HG03520 (cell line): ENCODE measurements around the gene NFKB2.

ENCODE experiments used
- ATAC-seq: cut with Tn5 transposase; IDR thresholded peaks from one replicate; pipeline ENCODE4 v1.9.1; 2021; ENCODE audit warnings: mild to moderate bottlenecking, moderate library complexity; ENCODE audit not compliant: unreplicated experiment

The NFKB2 gene

GRCh38 chr10:102395400-102396316 lies at the start of gene NFKB2:
Gene NFKB2, plus strand, starts transcription at chr10:102395705. Its CDS starts 255 bp downstream, at chr10:102395960.
- no peak for ATAC-seq

DNA sequence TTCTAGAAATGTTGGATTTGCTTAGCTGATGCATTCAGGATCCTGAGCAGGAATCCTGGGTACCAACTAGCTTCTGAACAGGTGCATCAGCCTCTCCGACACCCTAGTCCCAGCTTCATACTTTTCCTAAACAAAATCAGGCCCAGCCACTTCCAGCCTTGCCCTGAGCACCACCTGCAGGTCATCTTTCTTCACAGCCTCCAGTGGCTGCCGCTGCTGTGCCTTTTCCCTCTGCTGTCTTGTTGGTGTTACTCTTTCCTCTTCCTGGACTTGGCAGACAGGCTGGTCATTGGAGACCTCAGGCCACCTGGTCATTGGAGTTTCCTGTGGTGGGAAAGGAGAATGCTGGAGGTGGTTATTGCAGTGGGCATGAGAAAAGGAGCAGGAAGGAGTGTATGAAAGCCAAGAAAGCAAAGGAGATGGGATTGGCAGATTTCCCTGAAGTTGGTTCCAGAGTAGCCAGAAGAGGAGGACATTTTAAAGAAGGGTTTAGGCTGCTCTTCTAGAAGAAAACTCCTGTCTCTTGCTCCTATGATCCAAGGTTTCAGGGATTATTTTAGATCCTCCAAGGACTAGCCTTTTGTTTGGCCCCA lies 48.2 kb upstream of the NFKB2 start:
- ATAC-seq = no peak

DNA sequence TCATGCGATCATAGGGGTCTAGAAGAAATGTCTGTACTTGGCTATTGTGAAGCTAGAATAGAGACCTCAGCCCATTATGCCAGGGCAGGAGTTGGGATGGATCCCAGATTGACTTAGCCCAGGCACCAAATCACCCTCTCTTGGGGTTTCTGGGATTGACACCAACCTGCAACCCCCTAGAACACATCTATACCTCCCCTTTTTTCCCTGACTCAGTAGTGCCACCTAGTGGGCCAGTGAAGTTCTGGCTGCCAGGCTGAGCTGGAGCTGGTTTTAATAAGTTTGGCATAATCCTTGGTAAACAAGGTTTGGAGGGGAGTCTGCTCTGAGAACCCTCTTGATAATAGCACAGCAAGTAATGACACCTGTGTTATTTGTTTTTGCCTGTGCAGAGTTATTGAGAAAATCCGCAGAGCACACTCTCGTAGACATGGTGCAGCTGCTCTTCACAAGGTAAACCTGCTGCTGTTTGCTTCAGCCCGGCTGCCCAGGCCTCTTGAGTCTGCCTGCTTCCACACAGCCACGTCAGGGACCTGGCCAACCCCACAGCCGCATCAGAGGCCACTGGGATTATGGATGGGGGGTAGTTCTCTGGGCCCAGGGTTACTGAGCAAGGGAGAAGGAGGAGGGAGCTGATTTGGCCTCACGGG lies 43.3 kb upstream of the NFKB2 start:
- ATAC-seq = no peak

DNA sequence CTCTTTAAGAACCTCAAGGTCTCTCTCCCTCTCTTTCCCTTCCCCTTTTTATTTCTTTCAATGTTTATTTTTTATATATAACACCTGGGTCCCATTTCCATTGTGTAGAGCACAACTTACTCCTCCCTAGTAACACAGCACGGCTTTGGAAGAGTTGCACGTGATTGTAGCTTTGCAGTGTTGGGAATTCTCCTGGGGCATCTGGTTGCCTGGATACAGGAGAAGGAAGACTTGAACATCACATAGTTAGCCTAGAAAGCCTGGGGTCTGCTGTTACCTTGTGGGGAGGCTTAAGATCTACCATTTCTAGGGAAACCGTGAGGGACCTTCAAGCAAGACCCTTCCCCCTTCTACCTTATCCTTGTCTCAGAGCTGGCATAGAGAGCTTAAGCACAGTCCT lies 41.1 kb upstream of the NFKB2 start:
- no peak for ATAC-seq

DNA sequence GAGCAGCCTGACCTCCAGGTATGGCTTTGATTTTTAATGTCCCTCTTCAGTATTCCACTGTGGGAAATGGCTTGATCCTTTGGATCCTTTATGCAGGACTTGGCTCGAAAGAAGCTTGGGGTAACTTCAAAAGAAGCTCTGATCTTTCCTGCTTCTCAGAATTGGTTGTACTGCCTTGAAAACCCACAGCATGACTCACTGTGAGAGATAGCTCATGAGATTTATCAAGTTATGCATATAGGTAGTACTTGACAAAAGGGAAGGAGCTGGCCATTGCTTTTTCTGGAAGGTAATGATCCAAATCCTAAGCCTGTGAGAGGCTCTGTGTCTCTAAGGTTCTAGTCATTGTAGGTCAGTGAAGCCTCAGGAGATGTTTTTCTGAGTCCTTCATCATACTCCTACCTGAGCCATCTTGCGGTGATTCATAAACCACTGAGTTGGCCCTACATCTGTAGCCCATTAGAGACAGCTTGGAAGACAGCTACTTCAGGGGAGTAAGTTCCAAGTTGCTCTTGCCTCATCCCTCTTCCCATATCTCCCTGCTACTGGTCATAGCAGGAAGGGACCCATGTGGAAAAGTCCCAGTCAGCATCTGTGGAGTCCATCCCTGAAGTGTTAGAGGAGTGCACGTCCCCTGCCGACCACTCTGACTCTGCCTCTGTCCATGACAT lies 36.7 kb upstream of the NFKB2 start:
- ATAC-seq = no peak

- ATAC-seq = no peak
Observed at GRCh38 chr10:102367441-102367840, 28.1 kb upstream of the NFKB2 start.

DNA sequence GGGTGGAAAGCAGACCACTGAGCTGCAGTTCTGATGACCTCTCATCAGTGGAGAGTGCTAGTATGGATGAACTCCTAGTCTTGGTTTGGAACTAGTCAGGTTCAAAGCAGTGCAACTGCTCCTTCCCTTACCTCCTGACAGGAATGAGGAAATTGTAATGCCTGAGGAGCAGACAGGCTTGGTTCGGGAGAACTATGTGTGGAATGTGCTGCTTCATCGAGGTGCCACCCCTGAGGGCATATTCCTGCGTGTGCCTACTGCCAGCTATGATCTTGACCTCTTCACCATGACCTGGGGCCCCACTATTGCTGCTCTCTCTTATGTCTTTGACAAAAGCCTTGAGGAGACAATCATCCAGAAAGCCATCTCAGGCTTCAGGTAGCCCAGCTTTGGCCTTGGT lies 27.4 kb upstream of the NFKB2 start:
- no peak for ATAC-seq

DNA sequence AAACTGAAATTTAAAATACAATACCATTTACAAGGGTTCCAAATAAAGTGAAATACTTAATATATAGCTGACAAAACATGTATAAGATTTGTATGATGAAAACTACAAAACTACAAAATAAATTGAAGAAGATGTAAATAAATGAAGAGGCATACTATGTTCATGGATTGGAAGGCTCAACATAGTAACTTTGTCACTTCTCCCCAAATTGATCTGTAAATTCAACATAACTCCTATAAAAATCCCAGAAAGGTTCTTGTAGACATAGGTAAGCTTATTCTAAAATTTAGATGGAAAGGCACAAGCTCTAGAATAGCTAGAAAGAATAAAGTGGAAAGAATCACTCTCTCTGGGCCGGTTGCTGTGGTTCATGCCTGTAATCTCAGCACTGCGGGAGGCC lies 24.2 kb upstream of the NFKB2 start:
- no peak for ATAC-seq

DNA sequence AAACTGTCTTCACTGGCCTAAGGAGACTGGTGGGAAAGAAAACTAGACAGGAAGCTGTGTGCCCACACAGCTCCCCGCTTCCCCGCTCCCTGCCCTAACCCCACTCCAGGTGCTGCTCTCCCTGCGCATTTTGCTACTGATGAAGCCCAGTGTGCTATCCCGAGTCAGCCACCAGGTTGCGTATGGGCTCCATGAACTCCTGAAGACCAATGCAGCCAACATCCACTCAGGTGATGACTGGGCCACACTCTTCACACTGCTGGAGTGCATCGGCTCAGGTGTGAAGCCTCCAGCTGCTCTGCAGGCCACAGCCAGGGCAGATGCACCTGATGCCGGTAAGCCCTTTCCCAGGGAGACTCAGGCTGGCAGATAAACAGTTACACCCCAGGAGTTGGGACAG lies 20.3 kb upstream of the NFKB2 start:
- ATAC-seq = no peak

- no peak for ATAC-seq
Observed at GRCh38 chr10:102375867-102376266, 19.6 kb upstream of the NFKB2 start.

DNA sequence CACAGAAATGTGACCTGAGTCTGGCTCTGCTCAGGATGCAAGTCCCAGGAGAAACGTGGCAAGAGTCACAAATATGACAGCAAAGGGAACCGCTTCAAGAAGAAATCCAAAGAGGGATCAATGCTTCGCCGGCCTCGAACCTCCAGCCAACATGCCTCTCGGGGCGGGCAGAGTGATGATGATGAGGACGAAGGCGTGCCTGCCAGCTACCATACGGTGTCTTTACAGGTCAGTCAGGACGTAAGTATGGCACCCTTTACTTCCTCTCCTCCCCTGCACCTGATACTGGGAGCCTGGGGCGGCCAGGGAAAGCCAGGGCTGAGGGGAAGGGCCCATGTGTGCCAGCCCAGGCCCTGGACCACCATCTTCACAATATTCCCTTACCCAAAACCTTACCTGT lies 18.6 kb upstream of the NFKB2 start:
- ATAC-seq = no peak

- ATAC-seq = no peak
Observed at GRCh38 chr10:102379383-102379782, 16.1 kb upstream of the NFKB2 start.

DNA sequence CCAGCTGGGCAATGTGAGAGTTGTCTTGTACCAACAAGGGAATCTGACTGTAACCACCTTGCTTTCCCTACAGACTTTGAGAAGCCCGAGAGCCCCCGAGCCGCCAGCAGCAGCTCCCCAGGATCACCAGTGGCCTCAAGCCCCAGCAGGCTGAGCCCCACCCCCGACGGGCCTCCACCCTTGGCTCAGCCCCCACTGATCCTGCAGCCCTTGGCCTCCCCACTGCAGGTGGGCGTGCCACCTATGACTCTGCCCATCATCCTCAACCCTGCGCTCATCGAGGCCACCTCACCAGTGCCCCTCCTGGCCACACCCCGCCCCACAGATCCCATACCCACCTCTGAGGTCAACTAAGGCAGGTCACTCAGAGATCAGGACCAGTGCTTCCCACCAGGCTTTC lies 13.5 kb upstream of the NFKB2 start:
- ATAC-seq = no peak

DNA sequence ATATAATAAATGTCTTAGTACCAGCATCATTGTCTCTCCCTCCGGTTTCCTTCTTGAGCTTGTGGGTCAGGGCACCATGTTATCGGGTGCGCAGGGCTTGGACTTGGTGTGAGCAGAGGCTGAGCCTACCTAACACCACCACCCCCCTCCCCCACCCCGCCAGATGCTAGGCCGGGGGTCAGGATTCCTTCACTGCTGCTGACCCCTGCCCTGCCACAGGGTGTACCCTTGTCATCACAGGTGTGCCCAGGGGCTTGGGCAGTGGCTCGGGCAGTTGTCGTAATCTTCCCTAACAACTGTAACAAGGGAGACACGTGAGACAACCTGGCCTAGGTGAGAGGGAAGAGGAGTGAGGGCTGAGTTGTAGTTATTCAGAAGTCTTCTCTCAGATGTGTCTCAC lies 12.6 kb upstream of the NFKB2 start:
- ATAC-seq = no peak

GRCh38 chr10:102384053-102384452 lies 11.5 kb upstream of the NFKB2 start:
- no peak for ATAC-seq

DNA sequence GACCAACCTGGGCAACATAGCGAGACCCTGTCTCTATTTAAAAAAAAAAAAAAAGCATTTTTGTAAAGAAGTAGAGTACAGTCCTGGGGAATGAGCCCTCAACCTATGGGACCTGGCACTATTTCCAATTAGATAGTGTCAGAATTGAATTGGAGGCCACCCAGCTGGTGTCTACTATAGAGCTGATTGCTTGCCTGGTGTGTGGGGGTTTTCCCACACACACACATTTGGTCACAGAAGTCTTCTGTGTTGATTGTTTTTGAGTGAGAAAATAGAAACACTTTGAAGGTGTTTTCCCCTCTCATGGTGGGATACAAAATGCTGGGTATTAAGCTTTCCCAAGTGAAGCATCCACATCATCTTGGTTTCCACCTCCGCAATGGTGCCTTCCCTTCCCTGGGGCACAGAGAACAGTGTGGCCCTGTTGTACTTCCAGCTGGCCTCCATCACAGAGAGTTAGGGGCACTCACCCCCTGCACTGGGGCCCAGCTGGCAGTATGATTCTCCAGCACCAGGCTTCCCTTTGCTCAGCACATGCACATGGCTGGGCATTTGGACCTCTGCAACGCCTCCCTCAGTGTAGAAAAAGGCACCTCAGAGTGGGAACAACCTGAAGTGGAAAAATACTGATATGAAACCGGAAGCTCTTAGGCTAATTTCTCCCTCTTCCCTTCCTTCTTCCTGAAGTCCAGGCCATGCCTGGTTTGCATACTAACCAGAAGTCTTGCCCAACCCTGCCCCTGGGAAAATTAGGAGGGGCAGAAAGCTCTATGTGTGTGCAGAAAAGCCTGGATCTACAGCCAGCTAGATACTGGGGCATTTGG lies 10.7 kb upstream of the NFKB2 start:
- ATAC-seq = no peak

DNA sequence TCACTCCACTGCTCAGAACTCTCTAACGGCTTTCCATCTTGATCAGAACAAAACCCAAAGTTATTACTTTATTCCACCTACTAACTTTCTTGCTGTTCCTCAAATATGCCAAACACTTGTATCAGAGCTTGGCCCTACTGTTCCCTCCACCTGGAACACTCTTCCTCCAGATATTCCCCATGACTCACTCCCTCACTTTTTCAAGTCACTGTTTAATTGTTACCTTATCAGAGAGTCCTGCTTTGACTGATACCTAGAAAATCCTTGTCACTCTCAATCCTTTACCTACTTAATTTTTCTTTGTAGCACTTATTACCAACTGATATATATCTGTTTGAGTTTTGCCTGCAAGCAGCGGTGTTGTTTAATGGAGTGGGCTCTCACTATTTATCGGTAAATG lies 5.6 kb upstream of the NFKB2 start:
- ATAC-seq = no peak

- ATAC-seq = no peak
Observed at GRCh38 chr10:102392306-102392705, 3.2 kb upstream of the NFKB2 start.

GRCh38 chr10:102393411-102394078 lies 2.0 kb upstream of the NFKB2 start:
- ATAC-seq = no peak
